ENCODE measurements around the gene AMHR2. TPM values are rescaled to one million over a fixed set of nuclear protein-coding genes. Genes with fewer than 3 reads are reported as not detected.

The AMHR2 gene
- total RNA-seq, 1 donor from 2014 or later: not detected

DNA sequence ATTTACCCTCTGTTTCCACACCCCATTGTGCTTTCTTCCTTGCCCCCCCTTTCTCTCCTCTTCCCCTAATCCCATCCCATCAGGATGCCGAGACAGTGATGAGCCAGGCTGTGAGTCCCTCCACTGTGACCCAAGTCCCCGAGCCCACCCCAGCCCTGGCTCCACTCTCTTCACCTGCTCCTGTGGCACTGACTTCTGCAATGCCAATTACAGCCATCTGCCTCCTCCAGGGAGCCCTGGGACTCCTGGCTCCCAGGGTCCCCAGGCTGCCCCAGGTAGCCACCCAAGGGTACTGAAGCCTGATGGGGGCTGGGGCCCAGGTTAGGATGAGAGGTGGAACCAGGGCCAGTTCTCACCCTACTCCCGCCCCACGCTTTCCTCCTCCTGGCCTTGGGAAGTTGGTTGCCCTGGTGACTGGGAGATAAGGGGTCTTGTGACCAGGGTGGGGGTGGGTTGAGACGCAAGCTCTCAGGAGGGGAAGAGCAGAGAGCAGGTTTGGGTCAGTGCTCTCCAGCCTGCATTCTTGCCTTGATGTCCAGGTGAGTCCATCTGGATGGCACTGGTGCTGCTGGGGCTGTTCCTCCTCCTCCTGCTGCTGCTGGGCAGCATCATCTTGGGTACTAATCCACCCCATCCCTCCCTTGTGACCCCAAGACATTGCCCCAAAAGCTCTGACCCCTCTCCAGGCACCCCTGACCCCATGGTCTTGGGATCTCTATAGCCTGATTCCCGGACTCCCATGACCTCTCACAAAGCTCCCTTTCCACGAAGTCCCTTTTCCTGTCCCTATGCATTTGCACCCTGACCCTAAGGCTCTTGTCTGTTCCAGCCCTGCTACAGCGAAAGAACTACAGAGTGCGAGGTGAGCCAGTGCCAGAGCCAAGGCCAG, 1.2 kb downstream of the AMHR2 start:
- H3K9ac ChIP-seq (ENCODE audit: low read length): no peak overlapping the region
- no peaks in the 10 kb centered on the region for H3K36me3 ChIP-seq (ENCODE audit: insufficient read depth, low read length)
- H3K79me2 ChIP-seq (ENCODE audit: insufficient read depth, low read length): no peaks in the 10 kb centered on the region
- no peak overlapping the region for H3K4me3 ChIP-seq (ENCODE audit: insufficient read depth, low read depth, low read length)
- peaks cover 9% of the 10 kb centered on the region for H3K4me1 Mint-ChIP-seq (ENCODE audit: low read depth, unreplicated experiment)
- H3K4me3 Mint-ChIP-seq (ENCODE audit: unreplicated experiment): no peak overlapping the region
- TF ChIP-seq EZH2 (IDR thresholded peaks at IDR 0.05; ENCODE audit: insufficient read depth, low read length) (no peak), CTCF (IDR thresholded peaks at IDR 0.05; ENCODE audit: insufficient read depth, low read depth, low read length) (no peak)
- H4K20me1 ChIP-seq (ENCODE audit: insufficient read depth, low read length): no peaks in the 10 kb centered on the region
- no peak overlapping the region for H2AFZ ChIP-seq (ENCODE audit: low read depth, low read length)
- peaks cover 10% of the 10 kb centered on the region for H3K27me3 Mint-ChIP-seq (ENCODE audit: low read depth, unreplicated experiment)
- no peak overlapping the region for H3K4me2 ChIP-seq (ENCODE audit: low read length)
- H3K27ac Mint-ChIP-seq (ENCODE audit: unreplicated experiment): no peak overlapping the region
- H3K4me1 ChIP-seq (ENCODE audit: insufficient read depth, low read length): peaks cover 13% of the 10 kb centered on the region
- no peaks in the 10 kb centered on the region for H3K9me3 Mint-ChIP-seq (ENCODE audit: unreplicated experiment)
- H3K27me3 ChIP-seq (ENCODE audit: insufficient read depth, low read length): no peaks in the 10 kb centered on the region
- no peak for FAIRE-seq
- H3K36me3 Mint-ChIP-seq (ENCODE audit: low read depth, unreplicated experiment): no peaks in the 10 kb centered on the region
- no peak overlapping the region for H3K27ac ChIP-seq (ENCODE audit: low read depth, low read length)
- no peaks in the 10 kb centered on the region for H3K9me3 ChIP-seq (ENCODE audit: insufficient read depth, low read depth, low read length)
- no peak for DNase-seq (ENCODE audit: low read depth)

DNA sequence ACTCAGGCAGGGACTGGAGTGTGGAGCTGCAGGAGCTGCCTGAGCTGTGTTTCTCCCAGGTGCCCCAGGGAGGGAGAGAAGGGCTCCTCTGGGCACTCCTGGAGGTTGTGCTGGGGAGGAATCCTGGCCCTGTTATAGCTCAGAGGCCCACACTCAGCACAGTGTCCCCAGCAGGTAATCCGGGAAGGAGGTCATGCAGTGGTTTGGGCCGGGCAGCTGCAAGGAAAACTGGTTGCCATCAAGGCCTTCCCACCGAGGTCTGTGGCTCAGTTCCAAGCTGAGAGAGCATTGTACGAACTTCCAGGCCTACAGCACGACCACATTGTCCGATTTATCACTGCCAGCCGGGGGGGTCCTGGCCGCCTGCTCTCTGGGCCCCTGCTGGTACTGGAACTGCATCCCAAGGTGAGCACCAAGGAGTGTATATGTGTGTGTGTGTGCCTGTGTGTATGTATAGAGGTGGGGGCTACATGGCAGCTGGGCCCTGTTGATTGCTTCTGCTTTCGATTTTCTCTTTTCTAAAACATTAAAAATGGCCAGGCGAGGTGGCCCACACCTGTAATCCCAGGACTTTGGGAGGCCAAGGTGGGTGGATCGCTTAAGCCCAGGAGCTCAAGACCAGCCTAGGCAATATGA, 2.0 kb downstream of the AMHR2 start:
- Histone ChIP-seq H3K27me3 (ENCODE audit: insufficient read depth, low read length) (no peaks in the 10 kb centered on the region), H3K4me2 (ENCODE audit: low read length) (no peak overlapping the region), H3K36me3 (ENCODE audit: insufficient read depth, low read length) (no peaks in the 10 kb centered on the region), H3K4me1 (ENCODE audit: insufficient read depth, low read length) (peaks cover 13% of the 10 kb centered on the region), H2AFZ (ENCODE audit: low read depth, low read length) (no peak overlapping the region), H3K9ac (ENCODE audit: low read length) (no peak overlapping the region), H3K27ac (ENCODE audit: low read depth, low read length) (no peak overlapping the region), H4K20me1 (ENCODE audit: insufficient read depth, low read length) (no peaks in the 10 kb centered on the region), H3K79me2 (ENCODE audit: insufficient read depth, low read length) (no peaks in the 10 kb centered on the region), H3K9me3 (ENCODE audit: insufficient read depth, low read depth, low read length) (no peaks in the 10 kb centered on the region), H3K4me3 (ENCODE audit: insufficient read depth, low read depth, low read length) (no peak overlapping the region)
- TF ChIP-seq EZH2 (IDR thresholded peaks at IDR 0.05; ENCODE audit: insufficient read depth, low read length) (no peak), CTCF (IDR thresholded peaks at IDR 0.05; ENCODE audit: insufficient read depth, low read depth, low read length) (no peak)
- Mint-ChIP-seq H3K4me3 (ENCODE audit: unreplicated experiment) (no peak overlapping the region), H3K9me3 (ENCODE audit: unreplicated experiment) (no peaks in the 10 kb centered on the region), H3K4me1 (ENCODE audit: low read depth, unreplicated experiment) (peaks cover 9% of the 10 kb centered on the region), H3K27ac (ENCODE audit: unreplicated experiment) (no peak overlapping the region), H3K27me3 (ENCODE audit: low read depth, unreplicated experiment) (peaks cover 14% of the 10 kb centered on the region), H3K36me3 (ENCODE audit: low read depth, unreplicated experiment) (no peaks in the 10 kb centered on the region)
- DNase-seq (ENCODE audit: low read depth) (no peak), FAIRE-seq (no peak)
